Gastroesophageal sphincter (tissue), 4 donors: ENCODE results near the gene NRIP2. TPM values are rescaled to one million over a fixed set of nuclear protein-coding genes. Genes with fewer than 3 reads are reported as not detected.

Experiments used
- ATAC-seq: fragments of 150-250 bp; one replicate; pipeline ENCODE4 v1.9.1; 2016; ENCODE audit warnings: mild to moderate bottlenecking, moderate library complexity
- H3K27ac ChIP-seq, 4 donors: fragments of 200-600 bp; sonication (generic) in 3 of 4; 1 replicate in 3 of 4; 2 replicates in 1 of 4; pipeline ENCODE4 v1.5.1; 2016 to 2019
- H3K27me3 ChIP-seq: fragments of 200-600 bp; sonication (generic); one replicate; pipeline ENCODE4 v1.5.1; 2019
- H3K36me3 ChIP-seq, 2 donors: fragments of 200-600 bp; sonication (generic); one replicate each; pipeline ENCODE4 v1.5.1; 2019; ENCODE audit warnings: control low read depth in 1 of 2
- H3K4me1 ChIP-seq, 3 donors: fragments of 200-600 bp; sonication (generic); 1 replicate in 2 of 3; 2 replicates in 1 of 3; pipeline ENCODE4 v1.5.1; 2016 to 2019; ENCODE audit warnings: control low read depth in 2 of 3
- H3K4me3 ChIP-seq, 2 donors: fragments of 200-600 bp; sonication (generic); one replicate each; pipeline ENCODE4 v1.5.1; 2019; ENCODE audit warnings: mild to moderate bottlenecking in 1 of 2, moderate library complexity in 1 of 2
- H3K9me3 ChIP-seq, 3 donors: fragments of 200-600 bp; sonication (generic); one replicate each; pipeline ENCODE4 v1.5.1; 2017 to 2019; ENCODE audit warnings: control low read depth in 2 of 3
- EP300 ChIP-seq: sonication (generic); formaldehyde crosslinking; IDR thresholded peaks from one replicate; pipeline ENCODE4 v1.6.1; 2017; ENCODE audit warnings: antibody characterized with exemption, mild to moderate bottlenecking
- POLR2A ChIP-seq, 2 donors: fragments of 450-650 bp; IDR thresholded peaks; one replicate each; pipeline ENCODE4 v1.6.1; 2017; ENCODE audit warnings: antibody characterized with exemption in 2 of 2, mild to moderate bottlenecking in 2 of 2, moderate library complexity in 1 of 2
- POLR2AphosphoS5 ChIP-seq: sonication (generic); formaldehyde crosslinking; IDR thresholded peaks from one replicate; pipeline ENCODE4 v1.6.1; 2017; ENCODE audit warnings: antibody characterized with exemption
- WGBS, 2 donors: methylation state at CpG; one replicate each; pipeline ENCODE4 v1.1.5; 2018; ENCODE audit warnings: low coverage in 1 of 2; 5-methylcytosine and 5-hydroxymethylcytosine counted together
- total RNA-seq, 4 donors: library from RNA; depleted of rRNA; stranded (reverse); fragments of >200 nt; gene quantifications; one replicate each; pipeline ENCODE4 v1.1.0, GENCODE V29; 2016
- TF ChIP-seq, protein P1 (sequence below), 4 experiments: fragments of 200-600 bp in 2 of 4; fragments of 450-650 bp in 2 of 4; sonication (generic) in 1 of 4; IDR thresholded peaks; one replicate each; pipeline ENCODE4 v1.5.1; 2017 to 2019; ENCODE audit warnings: antibody characterized with exemption in 4 of 4, mild to moderate bottlenecking in 2 of 4, moderate library complexity in 2 of 4

NRIP2 gene
- total RNA-seq, 4 donors from 2014 or later: 1.4 to 5.7 (median 1.9) TPM

DNA sequence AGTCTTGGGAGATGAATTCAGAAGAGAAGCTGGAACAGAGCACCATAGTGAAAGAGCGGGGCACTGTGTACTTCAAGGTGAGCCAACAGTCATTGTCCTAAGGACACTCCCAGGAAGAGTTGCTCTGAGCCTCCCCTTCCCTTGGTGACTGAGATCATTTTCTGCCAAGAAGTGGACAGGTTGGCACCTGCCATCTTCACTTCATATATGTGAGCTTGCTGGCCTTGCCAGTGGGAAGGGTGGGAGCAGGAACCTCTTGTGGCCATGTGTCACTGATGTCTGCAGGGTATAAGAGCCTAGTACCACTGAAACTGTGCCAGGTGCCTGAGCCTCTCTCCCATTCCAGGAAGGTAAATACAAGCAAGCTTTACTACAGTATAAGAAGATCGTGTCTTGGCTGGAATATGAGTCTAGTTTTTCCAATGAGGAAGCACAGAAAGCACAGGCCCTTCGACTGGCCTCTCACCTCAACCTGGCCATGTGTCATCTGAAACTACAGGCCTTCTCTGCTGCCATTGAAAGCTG, 34.7 kb downstream of the NRIP2 start:
- Histone ChIP-seq H3K27ac (no peak overlapping the region), H3K27me3 (no peaks in the 10 kb centered on the region), H3K9me3 (no peaks in the 10 kb centered on the region), H3K36me3 (peaks cover 0 to 84% of the 10 kb centered on the region in 2 donors), H3K4me1 (peaks cover 0 to 65% (median 13%) of the 10 kb centered on the region in 3 donors), H3K4me3 (no peak overlapping the region)
- WGBS, 2 donors: 100% methylated on average over 1 of the region's 3 CpGs; no CpG with 5 or more reads in 1 of the 2 donors
- TF ChIP-seq, protein P1, sequence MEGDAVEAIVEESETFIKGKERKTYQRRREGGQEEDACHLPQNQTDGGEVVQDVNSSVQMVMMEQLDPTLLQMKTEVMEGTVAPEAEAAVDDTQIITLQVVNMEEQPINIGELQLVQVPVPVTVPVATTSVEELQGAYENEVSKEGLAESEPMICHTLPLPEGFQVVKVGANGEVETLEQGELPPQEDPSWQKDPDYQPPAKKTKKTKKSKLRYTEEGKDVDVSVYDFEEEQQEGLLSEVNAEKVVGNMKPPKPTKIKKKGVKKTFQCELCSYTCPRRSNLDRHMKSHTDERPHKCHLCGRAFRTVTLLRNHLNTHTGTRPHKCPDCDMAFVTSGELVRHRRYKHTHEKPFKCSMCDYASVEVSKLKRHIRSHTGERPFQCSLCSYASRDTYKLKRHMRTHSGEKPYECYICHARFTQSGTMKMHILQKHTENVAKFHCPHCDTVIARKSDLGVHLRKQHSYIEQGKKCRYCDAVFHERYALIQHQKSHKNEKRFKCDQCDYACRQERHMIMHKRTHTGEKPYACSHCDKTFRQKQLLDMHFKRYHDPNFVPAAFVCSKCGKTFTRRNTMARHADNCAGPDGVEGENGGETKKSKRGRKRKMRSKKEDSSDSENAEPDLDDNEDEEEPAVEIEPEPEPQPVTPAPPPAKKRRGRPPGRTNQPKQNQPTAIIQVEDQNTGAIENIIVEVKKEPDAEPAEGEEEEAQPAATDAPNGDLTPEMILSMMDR (IDR thresholded peaks at IDR 0.05): no peak
- no peak for TF ChIP-seq POLR2A (IDR thresholded peaks at IDR 0.05)
- no peak for TF ChIP-seq POLR2AphosphoS5
- TF ChIP-seq EP300: no peak
- ATAC-seq: no peak

DNA sequence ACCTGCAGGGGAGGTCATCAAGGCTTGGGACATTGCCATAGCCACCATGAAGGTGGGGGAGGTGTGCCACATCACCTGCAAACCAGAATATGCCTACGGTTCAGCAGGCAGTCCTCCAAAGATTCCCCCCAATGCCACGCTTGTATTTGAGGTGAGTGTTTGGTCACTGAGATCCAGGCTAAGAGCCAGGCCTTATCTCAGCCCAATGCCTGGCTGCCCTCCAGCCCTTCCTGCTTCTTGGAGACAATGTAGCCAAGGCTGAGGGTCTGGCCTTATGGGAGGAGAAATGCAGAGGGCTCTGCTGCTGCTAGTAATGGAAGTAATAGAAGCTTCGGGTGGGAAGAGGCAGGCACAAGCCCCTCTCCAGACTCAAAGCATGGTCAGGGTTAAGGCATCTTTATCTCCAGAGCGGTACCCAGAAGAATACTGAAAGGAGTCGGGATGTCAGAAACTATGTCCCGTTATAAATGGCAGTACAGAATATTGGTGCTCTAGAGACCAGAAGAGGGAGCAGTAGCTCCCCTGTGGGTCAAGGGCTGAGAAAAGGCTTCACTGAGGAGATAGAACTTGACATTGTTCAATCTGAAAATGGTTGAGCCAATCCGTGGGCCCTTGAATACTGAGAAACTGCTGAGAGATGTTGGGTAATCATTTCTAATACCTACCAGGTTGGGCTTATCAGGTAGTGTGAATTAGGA, 37.0 kb downstream of the NRIP2 start:
- ATAC-seq: no peak

DNA sequence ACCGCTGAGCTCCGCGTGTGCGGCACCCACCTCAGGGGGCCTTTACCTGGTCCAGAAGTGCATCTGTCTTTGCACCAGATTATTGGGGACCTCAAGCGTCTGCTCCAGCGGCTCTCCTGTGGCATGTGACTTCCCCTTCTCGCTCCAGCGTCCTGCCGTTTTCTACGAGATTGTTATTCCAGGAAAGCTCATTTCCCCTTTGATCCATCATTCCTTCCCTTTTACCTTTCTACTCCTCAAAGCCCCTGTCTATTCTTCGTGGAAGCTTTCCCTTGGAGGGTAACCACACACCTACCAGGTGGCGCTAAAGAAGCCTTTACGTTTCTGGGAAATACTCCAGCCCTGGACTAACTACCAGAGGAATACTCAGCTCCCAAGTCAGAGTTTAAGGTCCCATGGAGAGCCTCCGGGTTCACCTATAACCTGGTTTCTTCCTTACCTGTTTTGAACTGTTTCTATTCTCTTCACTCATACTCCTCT, 38.6 kb downstream of the NRIP2 start:
- no peak for ATAC-seq
- H3K27me3 ChIP-seq: no peaks in the 10 kb centered on the region
- WGBS, 2 donors: 4 to 6% methylated on average over 7 to 14 of the region's 14 CpGs
- no peaks in the 10 kb centered on the region for H3K9me3 ChIP-seq
- TF ChIP-seq, protein P1 (IDR thresholded peaks at IDR 0.05): no peak
- TF ChIP-seq POLR2AphosphoS5 (no peak), EP300 (no peak), POLR2A (IDR thresholded peaks at IDR 0.05) (no peak)
- peaks cover 0 to 55% (median 13%) of the 10 kb centered on the region in 3 donors for H3K4me1 ChIP-seq
- peak overlapping the region in 3 of 4 donors; percentile 84 to 92 (median 91) for H3K27ac ChIP-seq
- H3K36me3 ChIP-seq: peaks cover 0 to 45% of the 10 kb centered on the region in 2 donors
- H3K4me3 ChIP-seq: peak overlapping the region; percentile 67 to 71

More for the DNA sequence above, 37.0 kb downstream of the NRIP2 start:
- Histone ChIP-seq H3K27me3 (no peaks in the 10 kb centered on the region), H3K27ac (no peak overlapping the region), H3K36me3 (peaks cover 0 to 62% of the 10 kb centered on the region in 2 donors), H3K9me3 (no peaks in the 10 kb centered on the region), H3K4me3 (no peak overlapping the region), H3K4me1 (peaks cover 0 to 57% (median 13%) of the 10 kb centered on the region in 3 donors)
- TF ChIP-seq, protein P1 (IDR thresholded peaks at IDR 0.05): no peak
- no peak for TF ChIP-seq POLR2AphosphoS5
- TF ChIP-seq POLR2A (IDR thresholded peaks at IDR 0.05): no peak
- TF ChIP-seq EP300: no peak
- 69 to 100% methylated on average over 2 to 4 of the region's 7 CpGs for WGBS, 2 donors

DNA sequence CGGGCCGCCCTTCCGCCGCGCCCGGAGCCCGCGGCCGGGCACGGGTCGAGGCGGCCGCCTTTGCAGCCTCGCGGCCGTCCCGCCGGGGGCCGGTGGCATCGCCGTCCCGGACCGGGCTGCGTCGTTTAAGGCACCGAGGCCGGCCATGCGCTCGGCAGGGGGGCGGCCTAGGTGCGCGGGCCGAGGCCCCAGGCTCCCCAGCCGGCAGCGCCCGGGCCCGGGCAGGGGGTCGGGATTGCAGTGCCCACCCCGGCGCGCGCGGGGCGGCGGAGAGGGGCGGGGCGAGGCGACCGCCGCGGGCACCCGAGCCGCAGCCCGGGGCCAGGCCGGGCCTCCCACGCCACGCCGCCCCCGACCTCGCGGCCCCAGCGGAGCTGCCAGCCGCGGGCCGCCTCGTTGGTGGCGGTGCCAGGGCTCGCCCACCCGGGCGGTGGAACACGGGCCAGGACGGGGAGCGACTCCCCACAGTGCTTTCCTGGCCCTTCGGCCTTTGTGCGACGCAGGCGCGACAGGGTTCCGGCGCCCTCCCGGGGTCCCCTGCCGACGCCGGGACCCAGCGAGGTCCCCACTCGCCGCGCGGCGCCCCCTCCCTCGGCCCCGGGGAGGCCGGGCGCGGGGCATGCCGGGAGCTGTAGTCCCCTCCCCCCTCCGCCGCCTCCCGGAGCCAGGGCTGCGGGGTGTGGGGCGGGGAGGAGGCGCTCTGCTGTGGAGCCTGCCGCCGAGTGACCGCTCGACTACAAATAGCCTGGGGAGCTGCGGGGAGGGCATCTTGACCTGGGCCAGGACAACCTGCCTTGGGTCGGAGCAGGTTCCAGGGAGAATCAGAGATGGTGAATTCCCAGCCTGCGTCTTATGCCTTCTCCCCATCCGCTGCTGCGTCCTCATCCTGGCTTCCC, 39.3 kb downstream of the NRIP2 start:
- no peaks in the 10 kb centered on the region for H3K27me3 ChIP-seq
- TF ChIP-seq, protein P1 (IDR thresholded peaks at IDR 0.05): peak in 1 of 4 experiments; percentile 25
- TF ChIP-seq EP300 (no peak), POLR2A (IDR thresholded peaks at IDR 0.05) (peak; percentile 27 to 36), POLR2AphosphoS5 (peak; percentile 32)
- peak; percentile 85 for ATAC-seq
- no peaks in the 10 kb centered on the region for H3K9me3 ChIP-seq
- peaks cover 0 to 38% of the 10 kb centered on the region in 2 donors for H3K36me3 ChIP-seq
- WGBS, 2 donors: 0% methylated on average over 5 of the region's 111 CpGs; no CpG with 5 or more reads in 1 of the 2 donors
- peak overlapping the region; percentile 67 to 71 for H3K4me3 ChIP-seq
- peaks cover 0 to 48% (median 13%) of the 10 kb centered on the region in 3 donors for H3K4me1 ChIP-seq
- peak overlapping the region in 3 of 4 donors; percentile 84 to 92 (median 91) for H3K27ac ChIP-seq
